SU-DHL-6 (cell line): ENCODE measurements around the gene RNF14.

Experiments
- H2AFZ ChIP-seq: fragments of 200-600 bp; sonication (generic); 2 replicates; pipeline ENCODE4 v1.6.1; 2014; ENCODE audit warnings: low read depth, mild to moderate bottlenecking, moderate library complexity, mixed read lengths, antibody characterized with exemption, low read length; ENCODE audit not compliant: severe bottlenecking
- H3F3A ChIP-seq: fragments of 200-600 bp; shearing (Covaris generic); 2 replicates; pipeline ENCODE4 v1.6.0; 2016; ENCODE audit warnings: antibody characterized with exemption, mild to moderate bottlenecking; ENCODE audit not compliant: insufficient read depth
- H3K27ac ChIP-seq: fragments of 200-600 bp; sonication (generic); 2 replicates; pipeline ENCODE4 v1.5.1; 2016; ENCODE audit warnings: low read depth, mild to moderate bottlenecking, low read length, moderate library complexity, mixed read lengths
- H3K27me3 ChIP-seq: fragments of 200-600 bp; sonication (generic), shearing (Covaris generic); 2 replicates; pipeline ENCODE4 v1.6.0; 2014; ENCODE audit warnings: mild to moderate bottlenecking, low read length
- H3K36me3 ChIP-seq: fragments of 200-600 bp; sonication (generic); 2 replicates; pipeline ENCODE4 v1.6.1; 2014; ENCODE audit warnings: mild to moderate bottlenecking, low read length, mixed read lengths
- H3K4me2 ChIP-seq: fragments of 300-600, 200-600 bp; shearing (Covaris generic), sonication (generic); 2 replicates; pipeline ENCODE4 v1.6.0; 2014; ENCODE audit warnings: low read length, low read depth, mild to moderate bottlenecking; ENCODE audit not compliant: poor library complexity, severe bottlenecking
- H3K4me3 ChIP-seq: fragments of 200-600 bp; sonication (generic); 2 replicates; pipeline ENCODE4 v1.5.1; 2014; ENCODE audit warnings: antibody characterized with exemption, low read length, mild to moderate bottlenecking, mixed read lengths; ENCODE audit not compliant: insufficient read depth, poor library complexity, severe bottlenecking
- H3K79me2 ChIP-seq: fragments of 200-600 bp; sonication (generic); 2 replicates; pipeline ENCODE4 v1.6.1; 2014; ENCODE audit warnings: mild to moderate bottlenecking, low read length, moderate library complexity; ENCODE audit not compliant: insufficient read depth
- H3K9ac ChIP-seq: fragments of 200-600 bp; sonication (generic); 2 replicates; pipeline ENCODE4 v1.7.0; 2014; ENCODE audit warnings: mild to moderate bottlenecking, low read length
- H3K9me2 ChIP-seq: fragments of 200-600 bp; sonication (generic); replicated peaks from 2 replicates; pipeline ENCODE4 v1.6.1; 2014; ENCODE audit warnings: low read length; ENCODE audit not compliant: insufficient read depth
- H3K9me3 ChIP-seq: fragments of 200-600 bp; sonication (generic); 2 replicates; pipeline ENCODE4 v1.6.1; 2014; ENCODE audit warnings: low read length, mixed read lengths; ENCODE audit not compliant: insufficient read depth
- H4K20me1 ChIP-seq: fragments of 200-600 bp; sonication (generic); 2 replicates; pipeline ENCODE4 v1.6.1; 2014; ENCODE audit warnings: low read depth, mild to moderate bottlenecking, antibody characterized with exemption, low read length, moderate library complexity, mixed read lengths
- EZH2phosphoT487 ChIP-seq: fragments of 200-600 bp; sonication (generic), shearing (Covaris generic); conservative IDR thresholded peaks from 2 replicates; pipeline ENCODE4 v1.6.1; 2018; ENCODE audit warnings: mild to moderate bottlenecking, antibody characterized with exemption, low read length, moderate library complexity, mixed read lengths
- TF ChIP-seq, protein P1 (sequence below): fragments of 200-600 bp; sonication (generic); IDR thresholded peaks from one replicate; pipeline ENCODE4 v1.5.1; 2017; ENCODE audit warnings: antibody characterized with exemption, mild to moderate bottlenecking, low read length, moderate library complexity; ENCODE audit not compliant: insufficient read depth, poor library complexity, severe bottlenecking

RNF14 gene

DNA sequence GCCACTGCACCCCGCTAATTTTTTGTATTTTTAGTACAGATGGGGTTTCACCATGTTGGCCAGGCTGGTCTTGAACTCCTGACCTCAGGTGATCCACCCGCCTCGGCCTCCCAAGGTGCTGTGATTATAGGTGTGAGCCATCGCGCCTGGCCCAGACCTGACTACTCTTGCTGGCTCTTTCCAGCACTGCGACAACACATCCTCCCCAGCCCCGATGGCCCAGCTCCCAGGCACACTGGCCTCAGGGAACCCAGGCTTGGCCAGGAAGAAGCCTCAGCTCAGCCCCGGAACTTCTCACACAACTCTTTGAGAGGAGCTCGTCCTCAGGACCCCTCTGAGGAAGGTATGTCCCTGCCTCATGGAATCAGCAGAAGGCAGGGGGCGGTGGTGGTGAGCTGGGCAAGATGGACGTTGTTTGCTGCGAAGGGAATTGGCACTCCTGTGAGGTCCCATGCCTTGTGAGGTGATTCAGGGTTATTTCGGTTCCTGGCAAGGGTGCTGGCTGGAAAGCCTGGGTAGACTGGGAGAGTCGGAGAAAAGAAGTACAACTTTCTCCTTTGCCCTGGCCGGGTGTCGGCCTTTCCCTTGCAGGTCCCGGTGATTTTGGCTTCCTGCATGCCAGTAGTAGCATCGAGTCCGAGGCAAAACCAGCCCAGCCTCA, 39.4 kb upstream of the RNF14 start:
- TF ChIP-seq, protein P1, sequence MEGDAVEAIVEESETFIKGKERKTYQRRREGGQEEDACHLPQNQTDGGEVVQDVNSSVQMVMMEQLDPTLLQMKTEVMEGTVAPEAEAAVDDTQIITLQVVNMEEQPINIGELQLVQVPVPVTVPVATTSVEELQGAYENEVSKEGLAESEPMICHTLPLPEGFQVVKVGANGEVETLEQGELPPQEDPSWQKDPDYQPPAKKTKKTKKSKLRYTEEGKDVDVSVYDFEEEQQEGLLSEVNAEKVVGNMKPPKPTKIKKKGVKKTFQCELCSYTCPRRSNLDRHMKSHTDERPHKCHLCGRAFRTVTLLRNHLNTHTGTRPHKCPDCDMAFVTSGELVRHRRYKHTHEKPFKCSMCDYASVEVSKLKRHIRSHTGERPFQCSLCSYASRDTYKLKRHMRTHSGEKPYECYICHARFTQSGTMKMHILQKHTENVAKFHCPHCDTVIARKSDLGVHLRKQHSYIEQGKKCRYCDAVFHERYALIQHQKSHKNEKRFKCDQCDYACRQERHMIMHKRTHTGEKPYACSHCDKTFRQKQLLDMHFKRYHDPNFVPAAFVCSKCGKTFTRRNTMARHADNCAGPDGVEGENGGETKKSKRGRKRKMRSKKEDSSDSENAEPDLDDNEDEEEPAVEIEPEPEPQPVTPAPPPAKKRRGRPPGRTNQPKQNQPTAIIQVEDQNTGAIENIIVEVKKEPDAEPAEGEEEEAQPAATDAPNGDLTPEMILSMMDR = no peak
- no peak for TF ChIP-seq EZH2phosphoT487
- Histone ChIP-seq H3K4me3 (no peak overlapping the region), H3K9me2 (no peaks in the 10 kb centered on the region), H4K20me1 (no peaks in the 10 kb centered on the region), H3K9me3 (no peaks in the 10 kb centered on the region), H3K79me2 (peaks cover 8% of the 10 kb centered on the region; the same call in 1 of the 2 replicates), H3K9ac (no peak overlapping the region), H3K4me2 (no peak overlapping the region), H3K27ac (no peak overlapping the region), H3K27me3 (no peaks in the 10 kb centered on the region), H2AFZ (no peak overlapping the region), H3K36me3 (0 out of 2 replicates have a peak, but pooled peaks cover 4% of the 10 kb centered on the region), H3F3A (no peaks in the 10 kb centered on the region)

DNA sequence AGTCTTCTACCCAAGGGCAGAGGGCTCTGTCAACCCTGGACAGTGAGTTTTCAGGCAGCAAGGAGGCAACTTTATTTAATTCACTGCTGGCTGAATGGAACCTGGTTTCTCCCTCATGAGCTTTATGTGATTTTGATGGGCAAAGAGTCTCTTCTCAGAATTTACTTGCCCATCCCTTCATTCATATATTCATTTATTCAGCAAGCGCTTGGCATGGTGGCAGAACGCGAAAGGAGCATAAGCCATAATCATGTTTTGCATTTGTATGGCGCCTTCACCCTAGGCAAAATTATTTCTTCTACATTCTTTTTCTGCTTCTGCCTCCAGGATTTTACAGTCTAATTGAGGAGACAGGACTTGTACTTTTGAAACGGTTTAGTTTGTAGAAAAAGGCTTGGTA, 37.2 kb upstream of the RNF14 start:
- TF ChIP-seq, protein P1 = no peak
- TF ChIP-seq EZH2phosphoT487 = no peak
- Histone ChIP-seq H3K27me3 (no peaks in the 10 kb centered on the region), H3K36me3 (no peaks in the 10 kb centered on the region; the same call in 1 of the 2 replicates), H2AFZ (no peak overlapping the region), H3K27ac (no peak overlapping the region), H3K9ac (no peak overlapping the region), H4K20me1 (no peaks in the 10 kb centered on the region), H3K4me2 (no peak overlapping the region), H3K79me2 (no peaks in the 10 kb centered on the region), H3K4me3 (no peak overlapping the region), H3K9me3 (no peaks in the 10 kb centered on the region), H3K9me2 (no peaks in the 10 kb centered on the region), H3F3A (no peaks in the 10 kb centered on the region)

DNA sequence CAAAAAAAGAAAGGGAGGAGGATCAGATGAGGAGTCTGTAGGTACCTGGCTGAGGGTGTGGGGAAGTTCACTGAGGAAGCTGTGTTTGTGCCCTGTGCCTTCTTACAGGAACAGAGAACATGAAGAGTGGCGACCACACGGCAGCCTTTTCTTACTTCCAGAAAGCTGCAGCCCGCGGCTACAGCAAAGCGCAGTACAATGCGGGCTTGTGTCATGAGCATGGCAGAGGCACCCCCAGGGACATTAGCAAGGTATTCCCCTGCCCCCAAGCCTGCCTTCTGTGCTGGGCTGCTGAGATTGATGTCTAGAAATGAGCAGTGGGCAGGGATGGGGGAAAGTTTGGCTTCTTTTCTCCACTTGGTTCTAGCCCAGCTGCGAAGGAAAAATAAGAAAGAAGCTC, 35.8 kb upstream of the RNF14 start:
- no peak overlapping the region for H3K27ac ChIP-seq
- no peaks in the 10 kb centered on the region for H3K9me2 ChIP-seq
- no peaks in the 10 kb centered on the region for H4K20me1 ChIP-seq
- H3K79me2 ChIP-seq = no peaks in the 10 kb centered on the region
- H3F3A ChIP-seq = no peaks in the 10 kb centered on the region
- H3K4me3 ChIP-seq = no peak overlapping the region
- H3K4me2 ChIP-seq = no peak overlapping the region
- no peaks in the 10 kb centered on the region; the same call in 1 of the 2 replicates for H3K36me3 ChIP-seq
- H2AFZ ChIP-seq = no peak overlapping the region
- no peaks in the 10 kb centered on the region for H3K9me3 ChIP-seq
- H3K9ac ChIP-seq = no peak overlapping the region
- H3K27me3 ChIP-seq = no peaks in the 10 kb centered on the region
- TF ChIP-seq EZH2phosphoT487 = no peak
- TF ChIP-seq, protein P1 = no peak
